ENCODE measurements around the gene L3MBTL4.

GRCh38 chr18:5948781-5949180 is 465.9 kb downstream of the L3MBTL4 start:
- TF ChIP-seq CTCF (IDR thresholded peaks at IDR 0.05) (no peak), POLR2AphosphoS5 (IDR thresholded peaks at IDR 0.05) (no peak), EP300 (IDR thresholded peaks at IDR 0.05) (no peak), POLR2A (IDR thresholded peaks at IDR 0.05) (no peak)

Data from sigmoid colon (tissue), 4 donors.